H1 (cell line): ENCODE data around the gene SYNPO.

Experiments
- CBX5 ChIP-seq: fragments of 300-800, 300-1000 bp; sonication (generic); IDR thresholded peaks from 2 replicates; pipeline ENCODE4 v1.7.1; 2016; ENCODE audit warnings: antibody characterized with exemption, low read length, low read depth
- SP4 ChIP-seq: IDR thresholded peaks from 2 replicates; pipeline ENCODE4 v1.6.1; 2012; ENCODE audit warnings: low read length, inconsistent platforms
- SUZ12 ChIP-seq: fragments of 200-600 bp; sonication (generic); IDR thresholded peaks from 2 replicates; pipeline ENCODE4 v1.6.1; 2012; ENCODE audit warnings: mild to moderate bottlenecking, inconsistent platforms, low read length, moderate library complexity, mixed read lengths
- TF ChIP-seq, protein P1 (sequence below): IDR thresholded peaks from 2 replicates; pipeline ENCODE4 v1.6.1; 2012; ENCODE audit warnings: inconsistent platforms

DNA sequence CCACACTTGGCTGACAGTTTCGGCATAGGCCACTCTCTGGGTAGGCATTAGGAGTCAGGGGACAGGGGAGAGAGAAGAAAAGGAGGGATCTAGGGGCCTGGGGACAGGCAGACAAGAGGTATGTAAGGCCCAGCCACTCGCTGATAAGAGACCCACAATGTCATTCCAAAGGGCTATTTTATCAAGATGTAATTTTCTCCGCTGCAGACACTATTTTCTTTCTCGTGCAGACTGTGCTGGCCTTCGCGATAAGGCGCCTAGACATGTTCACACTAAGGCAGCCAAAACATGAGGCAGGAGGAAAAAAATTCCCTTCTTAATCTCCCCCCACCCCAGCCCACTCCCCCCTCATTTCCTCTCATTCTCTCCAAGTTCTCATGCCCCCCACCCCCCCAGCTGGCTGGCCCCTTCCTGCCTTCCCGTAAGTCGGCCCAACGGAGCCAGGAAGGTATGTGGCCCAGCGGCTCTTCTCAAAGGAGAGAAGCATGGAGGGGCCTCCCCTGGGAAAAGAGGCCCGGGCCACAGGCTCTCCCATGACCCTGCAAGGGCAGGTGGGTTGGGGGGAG is 44.9 kb upstream of the SYNPO start:
- no peak for TF ChIP-seq SP4
- TF ChIP-seq CBX5, result no peak
- TF ChIP-seq SUZ12, result no peak
- TF ChIP-seq, protein P1, sequence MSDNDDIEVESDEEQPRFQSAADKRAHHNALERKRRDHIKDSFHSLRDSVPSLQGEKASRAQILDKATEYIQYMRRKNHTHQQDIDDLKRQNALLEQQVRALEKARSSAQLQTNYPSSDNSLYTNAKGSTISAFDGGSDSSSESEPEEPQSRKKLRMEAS, result no peak
